Muscle layer of duodenum (tissue), 2 donors: ENCODE results near the gene NFYC.

Experiments used
- H3K27ac ChIP-seq: one replicate; pipeline ENCODE4 v1.7.0; 2013; ENCODE audit warnings: mild to moderate bottlenecking, low read length
- H3K27me3 ChIP-seq: one replicate; pipeline ENCODE4 v1.7.0; 2013; ENCODE audit warnings: low read depth, mild to moderate bottlenecking, control low read depth, low read length
- H3K36me3 ChIP-seq, 2 donors: one replicate each; pipeline ENCODE4 v1.7.0; 2013; ENCODE audit warnings: low read length in 2 of 2, control low read depth in 1 of 2, mild to moderate bottlenecking in 1 of 2; ENCODE audit not compliant: insufficient read depth in 2 of 2, control insufficient read depth in 1 of 2
- H3K4me1 ChIP-seq, 2 donors: one replicate each; pipeline ENCODE4 v1.7.0; 2013; ENCODE audit warnings: low read length in 2 of 2, mild to moderate bottlenecking in 2 of 2, control low read depth in 1 of 2, moderate library complexity in 1 of 2; ENCODE audit not compliant: insufficient read depth in 2 of 2, control insufficient read depth in 1 of 2
- H3K4me3 ChIP-seq, 2 donors: one replicate each; pipeline ENCODE4 v1.7.0; 2013; ENCODE audit warnings: low read length in 2 of 2, low read depth in 1 of 2, mild to moderate bottlenecking in 1 of 2
- H3K9me3 ChIP-seq, 2 donors: one replicate each; pipeline ENCODE4 v1.7.0; 2013; ENCODE audit warnings: low read length in 2 of 2, control low read depth in 1 of 2, mild to moderate bottlenecking in 1 of 2; ENCODE audit not compliant: control insufficient read depth in 1 of 2
- donor health status: healthy.

Gene NFYC

DNA sequence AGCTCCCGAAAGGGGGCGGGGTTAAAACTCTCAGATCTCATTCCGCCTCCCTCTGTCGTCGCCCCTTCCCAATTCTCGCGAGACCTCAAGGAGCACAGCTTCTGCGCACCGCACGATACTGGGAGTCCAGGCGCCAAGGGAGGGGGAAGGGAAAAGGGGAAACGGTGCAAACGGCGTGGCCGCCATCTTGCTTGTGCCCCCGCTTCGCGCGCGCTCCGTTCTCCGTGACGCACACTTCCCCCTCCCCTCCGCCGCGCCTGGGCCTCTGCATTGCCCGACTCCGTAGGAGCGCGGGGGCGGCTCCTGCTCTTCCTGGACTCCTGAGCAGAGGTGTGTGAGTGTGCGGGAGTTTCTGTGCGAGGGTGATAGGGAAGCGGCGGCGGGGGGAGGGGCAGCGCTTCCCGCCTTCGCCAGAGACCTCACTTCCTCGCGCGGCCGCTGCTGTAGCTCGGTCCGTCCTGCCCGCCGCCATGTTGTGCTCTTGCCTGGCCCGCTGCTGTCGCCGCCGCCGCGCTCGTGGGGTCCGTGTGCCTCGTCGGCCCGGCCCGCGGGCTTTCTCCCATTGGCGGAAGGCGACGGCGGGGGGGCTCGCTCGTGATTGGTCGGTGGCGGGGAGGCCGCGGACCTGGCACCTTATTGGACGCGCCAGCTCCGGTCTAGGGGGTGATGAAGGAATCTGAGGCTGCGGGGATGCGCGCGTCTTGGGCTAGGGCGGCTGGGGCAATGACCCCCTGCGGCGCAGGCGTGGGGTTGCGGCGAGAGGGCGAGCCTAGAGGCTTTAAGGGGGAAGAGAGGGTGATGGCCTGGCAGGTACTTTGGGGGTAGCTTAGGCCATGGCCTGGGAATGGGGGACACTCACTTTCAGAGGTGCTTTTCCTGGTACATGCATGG, at the start of gene NFYC:
TSS of gene NFYC (plus strand) at position 167 of the 891 bp plus-strand sequence. CDS start 47,140 bp downstream, outside the sequence.
- Histone ChIP-seq H3K27ac (peak within 1 kb of the TSS; percentile 91), H3K36me3 (peaks cover 0 to 3% of the 10 kb centered on the region in 2 donors), H3K9me3 (no peaks in the 10 kb centered on the region), H3K4me3 (peak within 1 kb of the TSS; percentile 65 to 91), H3K4me1 (peaks cover 16 to 30% of the 10 kb centered on the region in 2 donors), H3K27me3 (no peaks in the 10 kb centered on the region)

- Histone ChIP-seq H3K9me3 (no peaks in the 10 kb centered on the region), H3K4me1 (no peaks in the 10 kb centered on the region), H3K27ac (no peak overlapping the region), H3K36me3 (no peaks in the 10 kb centered on the region), H3K4me3 (no peak overlapping the region), H3K27me3 (no peaks in the 10 kb centered on the region)
Observed at GRCh38 chr1:40645118-40645680, 46.3 kb upstream of the NFYC start.

- H3K4me3 ChIP-seq: no peak overlapping the region
- H3K9me3 ChIP-seq: no peaks in the 10 kb centered on the region
Observed at GRCh38 chr1:40646315-40646714, 45.2 kb upstream of the NFYC start.

GRCh38 chr1:40648200-40648599, 43.3 kb upstream of the NFYC start:
- Histone ChIP-seq H3K4me1 (no peaks in the 10 kb centered on the region), H3K4me3 (no peak overlapping the region), H3K9me3 (no peaks in the 10 kb centered on the region), H3K36me3 (no peaks in the 10 kb centered on the region), H3K27ac (no peak overlapping the region), H3K27me3 (no peaks in the 10 kb centered on the region)

More at GRCh38 chr1:40646315-40646714, 45.2 kb upstream of the NFYC start:
- Histone ChIP-seq H3K36me3 (no peaks in the 10 kb centered on the region), H3K4me1 (no peaks in the 10 kb centered on the region), H3K27me3 (no peaks in the 10 kb centered on the region), H3K27ac (no peak overlapping the region)

DNA sequence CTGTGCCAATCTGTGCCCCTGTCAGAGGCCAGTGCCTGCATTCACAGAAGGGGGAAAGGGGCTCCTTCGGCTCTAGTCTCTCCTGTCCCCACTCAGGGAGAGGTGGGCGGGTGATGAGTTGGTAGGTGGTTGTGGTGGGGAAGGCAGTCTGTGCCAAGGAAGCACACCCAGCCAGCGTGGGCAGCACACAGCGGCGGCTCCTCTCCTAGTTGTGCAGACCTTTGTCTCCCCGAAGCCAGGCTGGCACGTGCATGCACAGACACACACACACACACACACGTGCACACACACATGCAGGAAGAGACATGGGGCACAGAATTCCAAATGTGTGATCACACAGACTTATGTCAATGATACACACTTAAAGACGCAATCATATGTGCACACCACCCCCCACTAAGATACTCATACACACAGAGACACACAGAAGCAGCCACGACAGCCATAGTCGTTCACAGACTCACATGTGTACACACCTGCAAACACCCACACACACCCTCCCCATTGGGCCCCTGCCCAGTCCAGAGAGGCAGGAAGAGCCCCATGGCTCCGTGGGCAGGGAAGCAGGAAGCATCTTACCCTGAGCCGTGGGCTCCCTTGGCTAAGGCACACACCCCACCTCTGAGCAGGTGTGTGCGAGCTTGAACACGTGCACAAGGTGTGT, 42.4 kb upstream of the NFYC start:
- Histone ChIP-seq H3K4me3 (no peak overlapping the region), H3K36me3 (no peaks in the 10 kb centered on the region), H3K9me3 (no peaks in the 10 kb centered on the region), H3K27me3 (no peaks in the 10 kb centered on the region), H3K27ac (no peak overlapping the region), H3K4me1 (no peaks in the 10 kb centered on the region)

DNA sequence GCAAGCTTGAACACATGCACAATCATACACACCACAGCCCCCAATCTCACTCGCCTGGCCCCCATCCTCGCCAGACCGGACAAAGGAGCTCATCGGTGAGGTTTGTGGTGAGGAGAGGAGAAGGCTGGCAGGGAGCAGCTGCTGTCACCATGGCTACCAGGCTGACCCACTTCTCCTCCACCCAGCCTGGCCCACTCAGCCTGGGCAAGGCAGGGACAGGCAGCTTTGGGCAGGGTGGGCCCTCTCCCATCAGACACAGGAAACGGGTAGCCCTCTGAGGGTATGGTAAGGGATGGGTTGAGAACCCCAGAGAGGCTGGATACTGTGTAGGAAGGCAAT, 41.9 kb upstream of the NFYC start:
- Histone ChIP-seq H3K27ac (no peak overlapping the region), H3K27me3 (no peaks in the 10 kb centered on the region), H3K4me1 (no peaks in the 10 kb centered on the region), H3K36me3 (no peaks in the 10 kb centered on the region), H3K4me3 (no peak overlapping the region), H3K9me3 (no peaks in the 10 kb centered on the region)

GRCh38 chr1:40650075-40650474, 41.4 kb upstream of the NFYC start:
- no peak overlapping the region for H3K27ac ChIP-seq
- no peaks in the 10 kb centered on the region for H3K27me3 ChIP-seq
- H3K4me3 ChIP-seq: no peak overlapping the region
- no peaks in the 10 kb centered on the region for H3K4me1 ChIP-seq
- H3K36me3 ChIP-seq: no peaks in the 10 kb centered on the region
- H3K9me3 ChIP-seq: no peaks in the 10 kb centered on the region

- Histone ChIP-seq H3K36me3 (no peaks in the 10 kb centered on the region), H3K4me1 (no peaks in the 10 kb centered on the region), H3K27me3 (no peaks in the 10 kb centered on the region), H3K27ac (no peak overlapping the region), H3K9me3 (no peaks in the 10 kb centered on the region), H3K4me3 (no peak overlapping the region)
Observed at GRCh38 chr1:40651138-40651857, 40.2 kb upstream of the NFYC start.

DNA sequence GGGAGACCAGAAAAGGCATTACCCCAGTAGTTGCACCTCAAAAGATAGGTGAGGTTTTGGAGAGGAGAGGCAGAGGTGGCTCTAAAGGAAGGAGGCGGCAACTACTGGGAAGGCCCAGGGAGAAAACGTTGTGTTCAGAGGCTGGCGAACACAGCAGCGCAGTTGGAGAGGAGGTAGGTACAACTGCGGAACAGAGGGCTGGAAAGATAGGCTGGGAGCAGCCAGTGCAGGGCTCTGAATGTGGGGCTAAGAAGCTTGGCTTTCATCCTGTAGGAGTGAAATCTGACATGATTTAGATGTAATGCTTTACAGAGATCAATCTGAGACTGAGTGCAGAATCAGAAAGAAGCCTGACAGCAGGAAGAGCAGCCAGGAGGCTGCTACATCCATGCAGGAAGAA, 39.0 kb upstream of the NFYC start:
- Histone ChIP-seq H3K27me3 (no peaks in the 10 kb centered on the region), H3K4me3 (no peak overlapping the region), H3K27ac (no peak overlapping the region), H3K9me3 (no peaks in the 10 kb centered on the region), H3K36me3 (no peaks in the 10 kb centered on the region), H3K4me1 (no peaks in the 10 kb centered on the region)

DNA sequence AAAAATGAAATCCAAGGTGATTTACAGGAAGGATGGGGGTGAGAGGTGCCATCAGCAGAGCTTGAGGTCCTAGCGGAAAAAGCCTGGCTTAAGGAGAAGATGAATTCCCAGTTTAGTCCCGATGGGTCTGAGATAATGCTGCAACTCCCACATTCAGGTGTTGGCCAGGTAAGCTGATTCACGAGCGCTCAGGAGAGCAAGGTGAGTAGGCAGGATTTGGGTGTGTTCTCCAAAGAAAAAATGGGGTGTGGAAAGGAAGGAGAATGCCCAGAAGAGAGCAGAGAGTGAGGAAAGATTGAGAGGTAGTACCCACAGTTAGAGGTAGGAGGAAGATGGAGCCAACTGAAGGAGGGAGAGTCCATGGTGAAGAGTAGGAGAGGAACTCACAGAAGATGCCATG, 38.5 kb upstream of the NFYC start:
- Histone ChIP-seq H3K9me3 (no peaks in the 10 kb centered on the region), H3K4me1 (no peaks in the 10 kb centered on the region), H3K27ac (no peak overlapping the region), H3K36me3 (no peaks in the 10 kb centered on the region), H3K27me3 (no peaks in the 10 kb centered on the region), H3K4me3 (no peak overlapping the region)
